ENCODE results near the gene ABCA12. TPM values are rescaled to one million over a fixed set of nuclear protein-coding genes. Genes with fewer than 3 reads are reported as not detected.

ABCA12 gene
- total RNA-seq, 1 donor from 2014 or later = 0.12 TPM

DNA sequence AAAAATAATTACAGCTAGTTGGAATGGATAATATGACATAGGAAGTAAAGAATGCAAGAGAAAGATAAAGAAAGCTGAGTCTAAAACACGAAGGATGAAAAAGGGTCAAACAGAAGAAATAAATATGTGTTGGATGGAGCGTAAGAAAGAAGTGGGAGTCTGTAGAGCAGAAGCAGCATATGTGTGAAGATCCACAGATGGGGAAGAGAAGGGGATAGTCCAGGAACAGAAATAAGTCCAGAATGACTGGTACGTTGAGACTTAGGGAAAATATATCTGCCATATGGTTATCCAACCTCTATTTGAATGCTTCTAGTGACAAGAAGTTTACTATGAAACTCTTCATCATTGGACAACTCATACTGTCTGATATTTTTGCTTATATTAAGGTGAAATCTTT, 18.0 kb downstream of the ABCA12 start:
- DNase-seq (ENCODE audit: low read depth, low spot score) = no peak
- Mint-ChIP-seq H3K9me3 (peaks cover 11% of the 10 kb centered on the region), H3K27me3 (ENCODE audit: low read depth) (no peaks in the 10 kb centered on the region), H3K27ac (ENCODE audit: unreplicated experiment) (no peak overlapping the region), H3K4me1 (no peaks in the 10 kb centered on the region), H3K4me3 (no peak overlapping the region), H3K36me3 (ENCODE audit: low read depth) (peaks cover 2% of the 10 kb centered on the region)
- TF ChIP-seq, protein P1, sequence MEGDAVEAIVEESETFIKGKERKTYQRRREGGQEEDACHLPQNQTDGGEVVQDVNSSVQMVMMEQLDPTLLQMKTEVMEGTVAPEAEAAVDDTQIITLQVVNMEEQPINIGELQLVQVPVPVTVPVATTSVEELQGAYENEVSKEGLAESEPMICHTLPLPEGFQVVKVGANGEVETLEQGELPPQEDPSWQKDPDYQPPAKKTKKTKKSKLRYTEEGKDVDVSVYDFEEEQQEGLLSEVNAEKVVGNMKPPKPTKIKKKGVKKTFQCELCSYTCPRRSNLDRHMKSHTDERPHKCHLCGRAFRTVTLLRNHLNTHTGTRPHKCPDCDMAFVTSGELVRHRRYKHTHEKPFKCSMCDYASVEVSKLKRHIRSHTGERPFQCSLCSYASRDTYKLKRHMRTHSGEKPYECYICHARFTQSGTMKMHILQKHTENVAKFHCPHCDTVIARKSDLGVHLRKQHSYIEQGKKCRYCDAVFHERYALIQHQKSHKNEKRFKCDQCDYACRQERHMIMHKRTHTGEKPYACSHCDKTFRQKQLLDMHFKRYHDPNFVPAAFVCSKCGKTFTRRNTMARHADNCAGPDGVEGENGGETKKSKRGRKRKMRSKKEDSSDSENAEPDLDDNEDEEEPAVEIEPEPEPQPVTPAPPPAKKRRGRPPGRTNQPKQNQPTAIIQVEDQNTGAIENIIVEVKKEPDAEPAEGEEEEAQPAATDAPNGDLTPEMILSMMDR (conservative IDR thresholded peaks at IDR 0.05) = no peak

DNA sequence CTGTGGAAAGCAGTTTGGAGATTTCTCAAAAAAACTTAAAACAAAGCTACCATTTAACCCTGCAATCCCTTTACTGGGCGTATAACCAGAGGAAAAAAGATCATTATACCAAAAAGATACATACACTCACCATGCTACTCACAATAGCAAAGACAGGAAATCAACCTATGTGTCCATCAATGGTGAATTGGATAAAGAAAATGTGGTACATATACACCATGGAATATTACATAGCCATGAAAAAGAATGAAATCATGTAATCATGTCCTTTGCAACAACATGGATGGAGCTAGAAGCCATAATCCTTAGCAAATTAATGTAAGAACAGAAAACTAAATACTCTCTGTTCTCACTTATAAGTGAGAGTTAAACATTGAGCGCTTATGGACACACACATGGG, 18.6 kb downstream of the ABCA12 start:
- Mint-ChIP-seq H3K36me3 (ENCODE audit: low read depth) (peaks cover 2% of the 10 kb centered on the region), H3K27ac (ENCODE audit: unreplicated experiment) (no peak overlapping the region), H3K27me3 (ENCODE audit: low read depth) (no peaks in the 10 kb centered on the region), H3K4me3 (no peak overlapping the region), H3K4me1 (no peaks in the 10 kb centered on the region), H3K9me3 (peaks cover 11% of the 10 kb centered on the region)
- TF ChIP-seq, protein P1 (conservative IDR thresholded peaks at IDR 0.05) = no peak
- no peak for DNase-seq (ENCODE audit: low read depth, low spot score)

DNA sequence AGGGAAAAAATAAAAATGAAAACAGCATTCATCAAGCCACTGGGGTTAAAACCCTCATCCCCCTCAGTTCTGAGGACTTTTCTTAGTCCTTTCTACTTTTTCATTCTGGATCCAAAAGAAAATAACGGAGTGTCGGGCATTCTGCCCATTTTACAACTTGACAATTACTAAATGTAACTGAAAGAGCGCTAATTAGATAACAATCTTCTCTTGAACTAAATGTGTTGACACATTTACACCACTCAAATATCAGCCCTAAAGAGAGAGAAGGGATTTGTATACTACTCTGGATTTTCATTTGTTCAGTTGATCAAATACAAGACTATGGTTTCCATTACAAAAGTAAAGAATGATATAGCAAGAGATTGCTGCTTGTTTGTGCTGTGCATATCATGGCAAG, 27.5 kb downstream of the ABCA12 start:
- TF ChIP-seq, protein P1 (conservative IDR thresholded peaks at IDR 0.05) = no peak
- Mint-ChIP-seq H3K27ac (ENCODE audit: unreplicated experiment) (no peak overlapping the region), H3K4me3 (no peak overlapping the region), H3K9me3 (no peaks in the 10 kb centered on the region), H3K4me1 (no peaks in the 10 kb centered on the region), H3K27me3 (ENCODE audit: low read depth) (no peaks in the 10 kb centered on the region), H3K36me3 (ENCODE audit: low read depth) (no peaks in the 10 kb centered on the region)
- no peak for DNase-seq (ENCODE audit: low read depth, low spot score)

DNA sequence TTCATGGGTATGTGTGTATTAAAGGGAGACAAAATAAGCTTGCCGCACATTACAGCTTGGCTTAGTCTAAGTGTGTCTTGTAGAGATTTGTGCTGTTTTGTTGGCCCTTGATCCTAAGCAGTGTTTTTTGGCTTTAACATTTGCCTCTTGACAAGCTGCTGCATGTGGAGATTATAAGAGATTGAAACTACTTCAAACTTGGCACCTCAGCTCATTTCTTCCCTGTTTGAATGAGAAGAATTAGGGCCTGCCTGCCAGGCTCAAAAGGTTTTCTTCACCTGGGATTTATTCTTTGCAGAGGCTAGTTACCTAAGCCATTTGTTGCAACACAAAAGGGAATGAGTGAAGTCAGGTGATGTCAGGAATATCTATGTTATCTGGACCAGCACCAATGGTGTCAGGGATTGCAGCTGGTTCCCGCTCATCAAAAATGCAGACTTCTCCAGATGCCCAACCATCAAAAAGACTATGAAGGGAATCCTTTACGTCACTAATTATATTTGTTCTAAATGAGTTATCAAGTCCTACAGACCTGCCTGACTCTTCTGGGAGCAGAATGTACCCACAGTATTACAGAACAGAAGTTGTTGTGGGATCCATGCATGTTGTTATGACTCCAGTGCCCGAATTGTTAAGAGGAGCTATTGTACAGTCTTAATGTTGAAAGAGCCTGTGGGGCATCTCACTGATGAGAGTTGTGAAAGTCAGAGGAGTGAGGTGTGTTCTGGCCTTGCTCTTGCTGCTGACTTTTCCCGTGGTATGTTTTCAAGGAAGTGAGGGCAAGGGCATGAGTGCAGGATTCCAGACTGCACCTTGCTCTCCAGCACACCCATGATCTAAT, 31.0 kb downstream of the ABCA12 start:
- Mint-ChIP-seq H3K27ac (ENCODE audit: unreplicated experiment) (no peak overlapping the region), H3K4me3 (no peak overlapping the region), H3K9me3 (no peaks in the 10 kb centered on the region), H3K27me3 (ENCODE audit: low read depth) (no peaks in the 10 kb centered on the region), H3K4me1 (no peaks in the 10 kb centered on the region), H3K36me3 (ENCODE audit: low read depth) (no peaks in the 10 kb centered on the region)
- TF ChIP-seq, protein P1 (conservative IDR thresholded peaks at IDR 0.05) = no peak
- DNase-seq (ENCODE audit: low read depth, low spot score) = no peak

DNA sequence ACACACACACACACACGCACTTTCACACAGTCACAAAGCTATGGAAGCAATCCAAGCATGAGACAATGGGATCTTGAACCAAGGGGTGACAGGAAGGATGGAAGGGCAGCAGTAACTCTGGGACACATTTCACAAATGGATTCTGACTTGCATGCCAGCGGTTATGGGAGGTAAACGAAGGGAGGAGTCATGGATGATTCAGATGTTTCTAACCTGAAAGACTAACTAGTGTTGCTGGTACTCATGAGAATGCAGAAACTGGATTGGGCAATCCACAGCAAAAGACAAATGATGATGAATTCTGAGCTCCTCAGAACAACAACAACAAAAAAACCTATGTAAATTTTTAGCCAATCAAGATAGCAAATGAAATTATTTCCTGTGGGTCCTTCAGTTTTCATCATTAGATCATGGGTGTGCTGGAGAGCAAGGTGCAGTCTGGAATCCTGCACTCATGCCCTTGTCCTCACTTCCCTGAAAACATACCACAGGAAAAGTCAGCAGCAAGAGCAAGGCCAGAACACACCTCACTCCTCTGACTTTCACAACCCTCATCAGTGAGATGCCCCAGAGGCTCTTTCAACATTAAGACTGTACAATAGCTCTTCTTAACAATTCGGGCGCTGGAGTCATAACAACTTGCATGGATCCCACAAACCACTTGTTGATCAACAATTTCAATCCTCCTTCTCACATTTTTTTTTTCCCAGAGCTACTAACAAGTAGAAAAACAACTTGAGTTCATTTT, 32.6 kb downstream of the ABCA12 start:
- no peak overlapping the region for H3K4me3 Mint-ChIP-seq
- H3K27ac Mint-ChIP-seq (ENCODE audit: unreplicated experiment) = no peak overlapping the region
- no peaks in the 10 kb centered on the region for H3K27me3 Mint-ChIP-seq (ENCODE audit: low read depth)

More for the DNA sequence above, 32.6 kb downstream of the ABCA12 start:
- H3K4me1 Mint-ChIP-seq = no peaks in the 10 kb centered on the region
- H3K36me3 Mint-ChIP-seq (ENCODE audit: low read depth) = no peaks in the 10 kb centered on the region
- H3K9me3 Mint-ChIP-seq = no peaks in the 10 kb centered on the region
- TF ChIP-seq, protein P1 (conservative IDR thresholded peaks at IDR 0.05) = no peak
- DNase-seq (ENCODE audit: low read depth, low spot score) = no peak
